ENCODE data around the gene INPP5J. TPM values are rescaled to one million over a fixed set of nuclear protein-coding genes. Genes with fewer than 3 reads are reported as not detected.
A peak's percentile ranks its signal among the peaks of the same experiment; 100 is the strongest.
"Not testable (repeated sequence)": the region's sequence is repeated elsewhere in the genome, so short reads cannot be mapped to it uniquely, and the experiment has no call there.

Gene INPP5J, protein sequence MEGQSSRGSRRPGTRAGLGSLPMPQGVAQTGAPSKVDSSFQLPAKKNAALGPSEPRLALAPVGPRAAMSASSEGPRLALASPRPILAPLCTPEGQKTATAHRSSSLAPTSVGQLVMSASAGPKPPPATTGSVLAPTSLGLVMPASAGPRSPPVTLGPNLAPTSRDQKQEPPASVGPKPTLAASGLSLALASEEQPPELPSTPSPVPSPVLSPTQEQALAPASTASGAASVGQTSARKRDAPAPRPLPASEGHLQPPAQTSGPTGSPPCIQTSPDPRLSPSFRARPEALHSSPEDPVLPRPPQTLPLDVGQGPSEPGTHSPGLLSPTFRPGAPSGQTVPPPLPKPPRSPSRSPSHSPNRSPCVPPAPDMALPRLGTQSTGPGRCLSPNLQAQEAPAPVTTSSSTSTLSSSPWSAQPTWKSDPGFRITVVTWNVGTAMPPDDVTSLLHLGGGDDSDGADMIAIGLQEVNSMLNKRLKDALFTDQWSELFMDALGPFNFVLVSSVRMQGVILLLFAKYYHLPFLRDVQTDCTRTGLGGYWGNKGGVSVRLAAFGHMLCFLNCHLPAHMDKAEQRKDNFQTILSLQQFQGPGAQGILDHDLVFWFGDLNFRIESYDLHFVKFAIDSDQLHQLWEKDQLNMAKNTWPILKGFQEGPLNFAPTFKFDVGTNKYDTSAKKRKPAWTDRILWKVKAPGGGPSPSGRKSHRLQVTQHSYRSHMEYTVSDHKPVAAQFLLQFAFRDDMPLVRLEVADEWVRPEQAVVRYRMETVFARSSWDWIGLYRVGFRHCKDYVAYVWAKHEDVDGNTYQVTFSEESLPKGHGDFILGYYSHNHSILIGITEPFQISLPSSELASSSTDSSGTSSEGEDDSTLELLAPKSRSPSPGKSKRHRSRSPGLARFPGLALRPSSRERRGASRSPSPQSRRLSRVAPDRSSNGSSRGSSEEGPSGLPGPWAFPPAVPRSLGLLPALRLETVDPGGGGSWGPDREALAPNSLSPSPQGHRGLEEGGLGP
- polyA plus RNA-seq (2013, experiment 1 of 2; ENCODE audit: insufficient read length): 2.1 TPM
- 1.4 TPM for polyA plus RNA-seq (2013, experiment 2 of 2; ENCODE audit: insufficient read length)

DNA sequence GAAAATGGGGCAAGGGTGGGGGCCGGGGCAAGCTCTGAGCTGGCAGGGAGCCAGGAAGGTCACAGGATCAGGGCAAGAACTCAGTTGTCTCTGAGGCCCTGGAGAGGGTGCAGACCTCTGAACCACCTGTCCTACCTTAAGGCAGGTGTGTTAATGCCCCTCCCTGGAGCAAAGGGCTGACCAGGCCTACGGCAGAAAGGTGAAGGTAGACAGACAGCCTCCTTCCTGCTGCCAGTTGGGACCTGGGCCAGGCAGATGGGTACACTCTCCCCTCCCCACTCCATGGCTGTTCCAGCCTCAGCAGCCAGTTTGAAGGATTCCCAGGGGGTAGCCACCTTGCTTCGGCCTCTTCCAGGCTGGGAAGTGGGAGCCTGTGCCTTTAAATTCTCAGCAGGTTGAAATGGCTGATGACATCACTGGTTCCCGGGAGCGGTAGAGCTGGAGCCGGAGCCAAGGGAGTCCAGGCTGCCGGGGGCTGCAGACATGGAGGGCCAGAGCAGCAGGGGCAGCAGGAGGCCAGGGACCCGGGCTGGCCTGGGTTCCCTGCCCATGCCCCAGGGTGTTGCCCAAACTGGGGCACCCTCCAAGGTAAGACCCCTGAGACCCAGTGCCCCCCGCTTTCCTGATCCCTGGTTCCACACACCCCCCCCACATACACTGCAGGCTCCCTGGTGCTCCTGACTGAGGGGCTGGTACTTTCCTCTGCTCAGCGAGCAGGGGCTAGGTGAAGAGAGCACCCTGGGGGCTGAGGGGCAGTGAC is at the start of gene INPP5J:
Gene INPP5J, plus strand, starts transcription at position 435 of the 760 bp plus-strand sequence. Its CDS starts 49 bp downstream, at position 484.
- peak; percentile 63 for DNase-seq

DNA sequence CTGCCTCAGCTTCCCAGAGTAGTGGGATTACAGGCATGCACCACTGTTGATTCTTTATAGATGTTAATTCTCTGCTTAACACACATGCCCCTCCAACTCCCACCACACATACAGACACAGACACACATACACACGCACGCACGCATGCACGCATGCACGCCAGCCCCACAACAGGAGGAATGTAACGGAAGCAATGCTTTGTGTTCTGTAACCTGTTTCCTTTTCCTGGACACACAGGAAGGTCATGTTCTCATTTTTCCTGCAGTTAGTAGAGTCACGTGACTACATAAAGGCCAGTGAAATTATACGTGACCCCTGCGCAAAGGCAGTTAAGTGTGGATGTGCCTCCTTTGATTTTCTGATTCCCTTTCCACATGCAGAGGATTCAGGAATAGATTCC is 49.6 kb upstream of the INPP5J start:
- DNase-seq: not testable (repeated sequence)

DNA sequence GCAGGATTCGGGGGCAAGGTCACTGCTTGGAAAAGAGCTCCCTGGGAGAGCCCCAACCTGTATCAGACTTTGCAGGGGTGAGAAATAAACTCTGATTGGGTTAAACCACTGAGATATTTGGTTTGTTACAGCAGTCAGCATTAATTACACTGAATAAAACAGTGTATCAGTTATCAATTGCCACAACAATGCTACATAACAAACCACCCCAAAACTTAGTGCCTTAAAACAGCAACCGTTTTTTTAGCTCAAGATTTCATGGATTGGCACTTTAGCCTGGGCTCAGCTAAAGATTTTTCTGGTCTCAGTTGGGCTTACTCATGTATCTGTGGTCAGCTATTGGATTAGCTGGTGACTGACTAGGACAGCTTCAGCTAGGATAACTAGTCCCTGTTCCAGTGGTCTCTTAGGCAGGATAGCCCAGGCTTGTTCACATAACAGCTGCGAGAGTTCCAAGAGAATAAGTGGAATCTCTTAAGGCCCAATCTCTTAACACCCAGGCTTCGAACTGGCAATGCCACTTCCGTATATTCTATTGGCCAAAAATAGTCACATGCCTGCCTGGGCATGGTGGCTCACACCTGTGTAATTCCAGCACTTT is 49.1 kb upstream of the INPP5J start:
- DNase-seq: not testable (repeated sequence)

DNA sequence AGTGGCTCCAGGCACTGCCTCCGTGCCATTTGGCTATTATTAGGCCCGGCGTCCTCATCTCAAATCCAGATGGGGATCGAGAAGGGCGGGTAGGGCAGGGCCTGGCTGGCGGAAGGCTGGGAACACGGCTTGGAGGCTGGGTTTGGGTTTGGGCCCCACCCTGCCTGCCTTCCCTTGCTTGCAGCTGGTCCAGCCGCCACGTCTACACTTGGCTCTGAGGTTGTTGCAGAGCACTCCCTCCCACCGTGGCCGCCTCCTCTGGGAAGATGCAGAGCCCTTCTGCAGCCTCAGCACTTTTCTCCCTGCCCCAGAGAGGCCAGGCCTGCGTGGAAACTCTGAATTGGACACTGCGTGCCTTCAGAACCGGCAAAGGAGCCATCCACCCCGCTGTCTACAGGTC is 46.8 kb upstream of the INPP5J start:
- DNase-seq: peak; percentile 73

DNA sequence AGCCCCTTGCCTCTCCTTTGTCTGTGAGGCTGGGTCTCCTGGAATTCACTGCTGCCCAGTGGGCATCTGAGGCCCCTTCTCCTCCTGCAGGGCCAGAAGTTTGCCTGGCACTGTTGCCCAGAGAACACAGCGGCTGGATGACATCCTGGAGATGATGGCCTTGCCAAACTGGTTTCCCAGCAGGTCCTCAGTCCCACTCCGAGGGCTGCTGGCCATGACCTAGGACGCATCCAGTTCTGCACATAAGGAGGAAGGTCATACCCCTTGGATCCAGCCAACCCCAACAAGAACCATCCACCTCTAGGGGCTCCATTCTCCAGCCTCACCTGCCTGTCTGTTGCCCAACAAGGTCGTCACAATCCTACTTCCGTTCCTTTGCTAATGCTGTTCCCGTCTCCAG is 45.1 kb upstream of the INPP5J start:
- DNase-seq: no peak

DNA sequence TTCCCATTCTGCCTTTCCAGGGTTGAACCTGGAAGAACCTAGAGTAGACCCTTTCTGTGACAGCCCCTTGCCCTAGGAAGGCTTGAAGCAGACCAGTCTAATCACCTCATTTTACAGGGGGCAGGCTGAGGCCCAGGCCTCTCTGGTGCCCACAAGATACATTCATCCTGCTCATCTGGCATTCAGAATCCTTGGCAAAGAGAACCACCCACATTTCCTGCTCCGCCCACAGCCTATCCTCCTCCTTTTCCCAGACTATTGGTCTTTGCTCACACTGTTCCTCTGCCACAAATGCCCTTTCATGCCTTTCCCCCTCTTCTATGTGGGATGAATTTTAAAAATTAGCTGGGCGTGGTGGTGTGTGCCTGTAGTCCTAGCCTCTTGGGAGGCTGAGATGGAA is 44.4 kb upstream of the INPP5J start:
- peak; percentile 47 for DNase-seq

DNA sequence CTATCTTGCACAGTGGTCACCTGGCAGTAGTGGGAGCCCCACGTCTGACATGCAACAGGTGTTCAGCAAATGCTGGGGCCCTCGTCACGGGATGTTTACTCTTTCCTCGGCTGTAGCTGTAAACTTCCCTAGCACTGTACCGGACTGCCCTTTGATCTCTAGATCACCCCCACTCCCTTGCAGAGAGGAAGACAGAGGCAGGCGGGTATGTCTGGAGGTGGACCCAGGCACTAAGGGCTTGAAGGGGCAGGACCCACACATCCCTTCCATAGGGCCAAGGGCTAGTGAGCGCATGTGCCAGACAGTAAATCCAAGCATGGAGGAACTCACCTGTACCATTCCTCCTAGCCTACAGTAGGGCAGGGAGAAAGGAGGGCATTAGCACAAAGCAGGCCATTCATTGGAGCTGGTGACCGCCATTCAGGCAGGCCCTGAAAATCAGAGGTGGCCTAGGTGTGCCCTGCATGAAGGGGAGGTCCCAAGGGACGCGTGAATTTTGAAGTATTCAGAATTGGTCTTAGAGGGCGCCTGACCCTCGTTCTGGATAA is 43.6 kb upstream of the INPP5J start:
- DNase-seq: no peak

DNA sequence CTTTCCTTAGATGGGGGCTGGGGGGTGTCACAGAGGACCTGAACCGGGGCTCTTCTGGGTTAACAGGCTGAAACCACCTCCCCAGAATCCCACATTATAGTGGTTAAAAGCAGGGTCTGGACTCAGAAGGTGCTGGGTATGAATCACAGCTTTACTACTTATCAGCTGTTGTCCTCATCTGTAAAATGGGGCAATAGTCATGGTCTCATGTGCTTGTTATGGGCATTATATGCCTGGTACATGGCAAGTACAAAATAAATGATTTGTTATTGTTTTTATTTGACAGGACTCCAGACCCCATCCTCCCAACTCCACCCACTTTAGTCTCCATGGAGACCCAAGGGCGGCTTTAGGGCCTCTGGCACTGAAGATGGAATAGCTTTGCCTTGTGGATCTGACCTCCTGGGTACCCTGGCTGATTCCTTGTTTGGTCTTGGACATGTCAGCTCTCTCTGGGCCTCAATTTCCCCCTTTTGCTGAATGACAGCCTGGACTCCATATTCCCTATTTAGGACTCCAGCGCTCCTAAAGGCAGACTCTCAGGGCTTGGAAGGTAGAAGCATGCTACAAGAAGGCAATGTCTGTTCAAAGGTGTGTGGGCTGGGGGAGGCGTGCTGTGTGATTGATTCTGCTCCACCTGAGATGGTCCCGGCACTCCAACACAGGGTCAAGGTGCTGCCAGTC is 42.5 kb upstream of the INPP5J start:
- no peak for DNase-seq

DNA sequence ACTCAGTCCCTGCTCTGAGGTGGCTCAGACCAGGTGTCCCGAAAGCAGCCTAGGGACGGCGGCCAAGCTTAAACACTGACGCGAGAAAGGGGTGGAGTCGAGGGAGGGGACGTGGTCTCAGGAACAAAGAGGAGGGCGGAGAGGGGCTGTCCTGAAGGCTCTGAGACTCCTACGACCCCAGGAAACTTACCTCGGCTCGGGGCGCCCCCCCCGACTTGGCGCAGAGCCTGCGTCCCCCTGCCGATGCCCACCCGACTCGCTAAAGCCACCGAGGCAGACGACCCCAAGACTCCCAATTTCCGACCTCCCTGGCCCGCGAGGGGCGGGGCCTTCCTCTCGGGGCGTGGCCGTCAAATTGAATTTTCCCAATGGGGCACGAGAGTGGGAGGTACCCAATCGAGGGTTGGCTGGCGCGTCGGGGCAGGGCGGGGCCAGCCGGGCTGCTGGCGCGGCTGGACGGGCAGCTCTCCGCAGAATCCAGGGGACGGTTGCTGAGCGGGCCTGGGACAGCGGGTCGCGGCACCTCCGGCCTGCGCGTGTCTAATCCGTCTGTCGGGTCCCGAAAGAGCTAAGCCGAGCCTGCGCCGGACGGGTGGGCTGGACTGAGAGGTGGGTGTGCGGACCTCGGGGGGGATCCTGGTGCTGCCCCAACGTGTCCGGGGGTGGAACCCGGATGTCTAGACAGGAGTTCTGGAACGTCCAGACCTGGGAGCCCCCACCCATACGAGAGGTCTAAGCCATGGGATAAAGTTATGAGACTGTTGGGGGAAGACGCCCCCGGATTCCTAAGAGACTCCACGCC is 41.7 kb upstream of the INPP5J start, which contains the start of gene SMTN:
Gene SMTN, plus strand, starts transcription at position 471 of the 802 bp plus-strand sequence. CDS start 1,941 bp downstream, outside the sequence.
- peak; percentile 90 for DNase-seq

DNA sequence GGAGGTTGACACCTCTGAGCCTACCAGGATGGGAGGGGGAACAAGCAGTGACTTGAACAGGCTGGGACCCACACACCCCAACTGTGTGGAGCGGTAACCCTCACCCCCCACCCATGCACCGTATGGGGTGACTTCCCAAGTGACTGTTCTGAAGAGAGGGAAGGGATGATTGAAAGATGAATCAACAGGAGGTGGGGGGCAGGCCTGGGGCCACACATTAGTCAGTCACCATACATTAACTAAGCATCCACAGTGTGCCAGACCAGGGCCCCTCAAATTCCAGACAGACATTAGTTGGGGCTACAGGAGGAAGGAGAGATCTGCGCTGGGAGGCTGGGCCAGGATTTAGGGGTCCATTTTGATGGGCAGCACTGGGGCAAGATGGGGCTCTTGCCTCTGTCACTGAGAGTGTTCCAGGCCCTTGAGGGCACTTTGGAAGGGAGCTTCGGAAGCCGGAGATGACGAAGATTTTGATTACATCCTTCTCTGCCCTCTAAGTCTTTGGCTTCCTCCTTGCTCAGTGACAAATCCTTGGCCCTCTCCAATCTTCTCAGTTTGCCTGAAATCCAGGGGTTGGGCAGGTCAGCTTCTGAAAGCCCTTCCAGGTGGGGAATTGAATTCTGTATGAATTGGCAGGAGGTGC is 40.7 kb upstream of the INPP5J start:
- peak; percentile 58 for DNase-seq

DNA sequence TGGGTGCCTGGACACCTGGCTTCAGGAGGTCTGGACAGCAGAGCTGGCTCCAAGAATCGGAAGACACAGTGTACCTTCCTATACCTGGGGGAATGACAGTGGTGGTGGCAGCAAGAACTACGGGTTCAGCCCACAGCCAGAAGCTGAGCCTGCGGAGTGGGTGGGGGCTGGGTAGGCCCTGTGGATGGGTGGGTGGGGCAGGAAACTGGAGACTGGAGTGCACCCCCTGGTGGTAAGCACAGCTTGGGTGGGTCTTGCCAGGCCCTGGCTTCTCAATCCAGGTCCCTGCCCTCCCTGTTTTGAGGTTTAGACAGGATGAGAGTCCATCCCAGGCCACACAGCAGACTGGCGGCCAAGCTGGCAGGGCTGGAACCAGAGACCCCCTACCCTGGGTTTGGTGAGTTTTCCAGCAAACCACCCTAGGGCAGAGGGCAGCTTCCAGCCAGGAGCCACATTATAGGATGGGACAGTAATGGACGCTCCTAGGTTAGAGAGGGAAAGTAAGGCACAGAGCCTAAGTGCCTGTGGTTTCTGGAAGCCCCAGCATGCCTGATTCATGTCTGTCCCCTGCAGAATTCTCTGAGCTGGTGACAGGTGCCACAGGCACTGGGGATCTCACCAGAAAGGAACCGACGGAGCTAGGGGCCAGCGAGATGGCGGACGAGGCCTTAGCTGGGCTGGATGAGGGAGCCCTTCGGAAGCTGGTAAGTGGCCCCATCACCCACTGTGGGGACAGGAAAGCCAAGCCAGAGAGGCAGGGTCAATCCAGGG is 40.0 kb upstream of the INPP5J start:
- peak; percentile 61 for DNase-seq

DNA sequence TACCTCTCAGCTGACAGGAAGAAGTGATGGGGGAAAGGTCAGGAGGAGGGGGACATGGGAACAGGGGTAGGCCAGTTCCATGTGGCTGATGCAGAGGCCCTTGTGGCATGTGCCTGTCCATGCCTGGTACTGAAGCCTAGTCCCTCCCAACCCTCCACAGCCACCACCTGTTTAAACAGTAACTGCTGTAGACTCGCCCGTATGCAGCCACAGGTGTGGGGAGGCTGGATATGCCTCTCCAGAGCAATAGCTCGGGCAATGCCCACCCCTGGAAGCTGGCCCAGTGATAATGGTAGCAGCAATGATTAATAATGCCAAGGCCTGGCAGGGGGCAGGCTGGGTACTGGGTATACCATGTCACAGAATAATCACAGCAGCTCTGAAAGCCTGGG is 39.4 kb upstream of the INPP5J start:
- no peak for DNase-seq

DNA sequence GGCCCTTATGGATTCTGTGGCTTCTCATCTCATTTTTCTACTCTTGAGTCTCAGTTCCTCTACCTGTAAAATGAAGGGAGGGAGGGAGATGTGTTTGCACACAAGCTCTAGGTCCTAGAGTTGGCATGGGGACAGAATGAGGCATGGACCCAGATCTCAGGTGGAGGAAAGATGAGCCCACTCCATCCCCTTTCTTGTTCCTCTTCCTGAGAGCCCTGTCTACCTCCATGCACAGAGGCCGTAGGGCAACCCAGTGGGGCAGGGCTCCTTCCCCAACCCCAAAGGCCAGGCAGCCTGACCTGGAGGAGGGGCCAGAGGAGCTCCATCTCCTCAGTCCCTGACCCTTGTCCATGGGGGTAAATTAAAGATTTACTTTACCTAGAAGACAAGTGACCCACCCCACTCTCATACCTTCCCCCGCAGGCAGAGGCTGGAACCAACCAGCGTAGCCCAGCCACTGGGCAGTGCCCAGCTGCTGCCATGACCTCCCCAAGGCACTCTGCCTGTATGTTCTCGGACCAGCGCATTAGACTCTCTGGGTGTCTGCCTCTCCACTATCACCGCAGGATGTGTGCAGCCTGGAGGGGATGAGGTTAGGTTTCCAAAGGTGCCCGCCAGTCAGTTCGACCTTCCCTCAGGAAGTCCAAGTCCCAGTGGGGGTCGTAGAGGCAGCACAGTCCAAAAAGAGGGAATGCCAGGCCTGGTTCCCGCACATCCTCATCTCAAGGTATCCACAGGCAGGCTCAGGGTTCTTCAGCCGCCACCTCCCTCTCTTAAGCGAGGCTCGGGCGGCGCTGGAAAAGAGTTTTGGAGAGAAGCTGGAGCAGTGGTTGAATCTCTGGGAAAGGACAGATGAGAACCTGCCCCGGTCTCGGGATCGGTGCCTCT is 38.6 kb upstream of the INPP5J start:
- no peak for DNase-seq

DNA sequence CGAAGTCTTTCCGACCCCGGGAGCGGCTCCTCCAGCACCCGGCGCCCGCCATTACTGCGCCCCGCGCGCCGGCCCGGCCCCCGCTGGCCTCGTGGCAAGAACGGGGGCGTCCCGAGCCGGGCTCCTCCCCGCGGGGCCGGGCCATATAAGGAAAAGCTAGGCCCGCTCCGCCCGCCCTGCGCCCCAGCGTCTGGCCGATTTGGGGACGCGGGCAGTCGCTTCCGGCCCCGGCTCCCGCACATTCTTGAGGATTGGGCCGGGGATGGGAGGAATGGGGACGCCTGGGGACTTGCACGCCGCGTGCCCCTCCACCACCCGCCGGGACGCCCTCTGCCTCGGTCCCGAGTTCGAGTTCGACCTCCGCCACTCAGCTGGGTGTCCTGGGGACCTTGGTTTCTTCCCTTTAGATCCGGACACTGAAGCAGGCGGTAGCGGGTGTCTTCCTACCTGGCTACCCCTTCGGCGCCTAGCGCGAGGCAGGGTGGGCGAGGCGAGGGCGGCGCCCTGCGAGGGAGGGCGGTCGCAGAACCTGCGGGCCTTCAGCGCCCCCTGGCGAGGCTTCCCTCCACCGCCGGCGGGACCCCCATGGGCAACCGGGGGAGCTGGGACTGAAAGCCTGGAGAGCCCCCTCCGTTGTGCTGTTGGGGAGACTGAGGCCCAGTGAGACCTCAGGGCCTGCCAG is 37.8 kb upstream of the INPP5J start:
- peak; percentile 92 for DNase-seq

DNA sequence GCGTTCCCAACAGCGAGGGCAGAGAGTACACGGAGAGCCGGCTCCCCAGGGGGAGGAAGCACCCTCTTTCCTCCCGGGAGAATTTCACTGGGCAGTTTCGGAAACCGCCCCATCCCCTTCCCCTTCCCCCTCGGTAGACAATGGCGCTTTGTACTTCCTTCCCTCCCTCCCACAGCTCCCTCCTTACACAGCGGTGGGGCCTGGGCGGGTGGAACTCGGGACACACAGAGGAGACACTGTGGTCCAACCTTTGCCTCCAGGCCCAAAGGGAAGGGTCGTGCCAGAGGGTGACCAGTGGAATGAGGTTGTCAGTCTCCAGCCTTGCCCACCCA is 37.3 kb upstream of the INPP5J start:
- no peak for DNase-seq

DNA sequence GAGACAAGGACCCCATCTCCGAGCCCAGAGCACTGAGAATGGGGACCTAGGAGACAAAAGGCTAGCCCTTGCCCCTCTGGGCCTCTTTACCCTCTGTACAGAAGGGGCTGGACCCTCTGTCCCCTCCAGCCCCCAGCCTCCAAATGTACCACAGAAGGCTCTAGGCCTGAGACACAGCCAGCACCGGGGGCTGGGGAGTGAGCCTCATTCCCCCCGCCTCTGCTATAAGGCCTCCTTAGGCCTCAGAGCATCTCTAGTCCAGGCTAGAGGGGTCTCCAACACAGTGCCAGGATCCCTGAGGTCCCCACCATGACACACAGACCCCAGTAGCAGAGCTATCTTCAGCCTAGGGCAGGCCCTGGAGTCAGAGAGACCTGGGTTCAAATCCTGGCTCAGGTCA is 36.8 kb upstream of the INPP5J start:
- no peak for DNase-seq

DNA sequence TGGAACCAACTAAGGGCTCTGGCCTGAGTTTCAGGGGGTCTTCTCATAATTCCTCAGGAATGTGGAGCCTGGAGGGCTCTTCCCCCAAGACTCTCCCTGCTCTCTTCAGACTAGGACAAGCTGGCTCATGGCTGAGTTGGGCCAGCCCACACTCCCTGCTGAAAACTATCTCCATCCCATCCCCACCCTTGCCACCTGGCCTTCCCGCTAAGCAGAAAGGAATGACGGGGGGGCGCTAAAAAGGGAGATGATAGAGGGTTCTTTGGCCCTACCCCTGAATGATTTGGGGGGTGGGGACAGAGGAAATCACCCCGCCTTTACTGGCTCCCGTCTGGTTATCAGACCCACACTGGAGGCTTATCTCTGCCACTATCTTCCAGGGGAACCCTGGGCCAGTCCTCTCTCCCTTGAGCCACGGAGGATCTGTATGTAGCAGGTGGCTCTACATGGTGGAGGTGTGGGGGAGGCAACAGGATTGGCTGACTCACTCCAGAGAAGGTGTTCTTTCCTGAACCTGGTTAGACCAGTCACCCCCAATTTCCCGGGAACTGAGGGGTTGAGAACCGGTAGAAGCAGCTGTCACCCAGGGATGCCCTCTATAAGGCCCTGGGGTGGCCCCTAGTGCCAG is 35.9 kb upstream of the INPP5J start:
- no peak for DNase-seq
